A673 (cell line): Measurements from ENCODE around the gene MRPL53. TPM values are rescaled to one million over a fixed set of nuclear protein-coding genes. Genes with fewer than 3 reads are reported as not detected.

Experiments used
- BruUV-seq: library from RNA; stranded (reverse); fragments of 400-500 nt; replicated peaks from 2 replicates; lab custom pipeline; 2021; lab: Mats Ljungman, UMichigan
- CTCF ChIA-PET: fragments of 300-600 bp; sonication (Branson Sonifier 250); formaldehyde crosslinking; loops from one replicate; lab custom pipeline; 2022; ENCODE audit warnings: antibody characterized with exemption; lab: Charles Lee
- POLR2A ChIA-PET: fragments of 300-600 bp; sonication (Branson Sonifier 250); formaldehyde crosslinking; loops from one replicate; lab custom pipeline; 2022; ENCODE audit warnings: antibody characterized with exemption; ENCODE audit not compliant: low non-redundant PET; lab: Charles Lee
- DNase-seq: peaks from one replicate; pipeline ENCODE4 v3.0.0-alpha.2; 2015; ENCODE audit warnings: low spot score
- H3K27ac ChIP-seq: fragments of 200-600 bp; sonication (generic); 2 replicates; pipeline ENCODE4 v1.5.1; 2016; ENCODE audit warnings: mixed run types, low read depth, mild to moderate bottlenecking, mixed read lengths, antibody characterized with exemption, low read length; ENCODE audit not compliant: poor library complexity, severe bottlenecking
- H3K27me3 ChIP-seq: fragments of 200-600 bp; sonication (generic); replicated peaks from 2 replicates; pipeline ENCODE4 v1.6.1; 2017; ENCODE audit warnings: mixed run types, low read depth, mild to moderate bottlenecking, mixed read lengths, antibody characterized with exemption, low read length; ENCODE audit not compliant: insufficient read depth, poor library complexity
- H3K36me3 ChIP-seq: fragments of 200-600 bp; sonication (generic); 2 replicates; pipeline ENCODE4 v1.6.1; 2016; ENCODE audit warnings: mixed run types, mild to moderate bottlenecking, mixed read lengths, antibody characterized with exemption, low read length; ENCODE audit not compliant: insufficient read depth, poor library complexity, severe bottlenecking
- H3K4me1 ChIP-seq: fragments of 200-600 bp; sonication (generic); 2 replicates; pipeline ENCODE4 v1.6.1; 2017; ENCODE audit warnings: mixed run types, mild to moderate bottlenecking, mixed read lengths, antibody characterized with exemption, low read length; ENCODE audit not compliant: insufficient read depth, poor library complexity, severe bottlenecking
- H3K4me3 ChIP-seq: fragments of 200-600 bp; sonication (generic); 2 replicates; pipeline ENCODE4 v1.5.1; 2016; ENCODE audit warnings: low read depth, mixed run types, mild to moderate bottlenecking, mixed read lengths, low read length; ENCODE audit not compliant: poor library complexity, severe bottlenecking
- H3K9me3 ChIP-seq: fragments of 200-600 bp; sonication (generic); 2 replicates; pipeline ENCODE4 v1.6.1; 2016; ENCODE audit warnings: mixed run types, low read depth, mild to moderate bottlenecking, mixed read lengths, antibody characterized with exemption, low read length; ENCODE audit not compliant: poor library complexity, severe bottlenecking
- CTCF ChIP-seq: fragments of 300-800, 200-600 bp; sonication (generic); conservative IDR thresholded peaks from 2 replicates; pipeline ENCODE4 v1.5.1; 2017; ENCODE audit warnings: low read depth, mild to moderate bottlenecking, antibody characterized with exemption, low read length, moderate library complexity, mixed read lengths
- EZH2 ChIP-seq: fragments of 200-600 bp; sonication (generic); IDR thresholded peaks from 2 replicates; pipeline ENCODE4 v1.6.1; 2017; ENCODE audit warnings: borderline replicate concordance, low read depth, mild to moderate bottlenecking, mixed read lengths, antibody characterized with exemption, low read length; ENCODE audit not compliant: poor library complexity, severe bottlenecking
- intact Hi-C: fragments of 100-400 bp; cut with micrococcal nuclease; formaldehyde crosslinking; loops from one replicate; pipeline ENCODE4 v1.10.0; 2022; ENCODE audit not compliant: unreplicated experiment
- total RNA-seq: library from RNA; stranded (reverse); gene quantifications from 2 replicates; pipeline ENCODE4 v1.2.3, GENCODE V29; 2021

MRPL53 gene
- total RNA-seq, 1 experiment from 2014 or later: 104 TPM

- TF ChIP-seq EZH2 (no peak), CTCF (no peak)
- H3K27ac ChIP-seq: no peak overlapping the region
- H3K36me3 ChIP-seq: peaks cover 4% of the 10 kb centered on the region
- H3K9me3 ChIP-seq: no peaks in the 10 kb centered on the region
- no peak overlapping the region for H3K4me3 ChIP-seq
- intact Hi-C loops: no loop called here
- POLR2A ChIA-PET: interaction anchor here (0.5 kb wide), 1 partner anchor 109 kb away, joined by 3 read pairs; no protein-coding TSS in a partner anchor
- CTCF ChIA-PET: no interaction called here
- DNase-seq: no peak
- BruUV-seq: no TSS peak
- peaks cover 31% of the 10 kb centered on the region for H3K27me3 ChIP-seq
- peaks cover 5% of the 10 kb centered on the region for H3K4me1 ChIP-seq
These were observed 27.6 kb upstream of the MRPL53 start for GRCh38 chr2:74499940-74500577.

- DNase-seq: no peak
- TF ChIP-seq EZH2 (peak; percentile 43), CTCF (no peak)
- no TSS peak for BruUV-seq
- peaks cover 5% of the 10 kb centered on the region for H3K4me1 ChIP-seq
- no peaks in the 10 kb centered on the region for H3K36me3 ChIP-seq
- no peaks in the 10 kb centered on the region for H3K9me3 ChIP-seq
- ChIA-PET POLR2A (no interaction called here), CTCF (no interaction called here)
- H3K27ac ChIP-seq: no peak within 1 kb of the TSS
- intact Hi-C loops: no loop called here
- H3K4me3 ChIP-seq: peak within 1 kb of the TSS; percentile 41
- H3K27me3 ChIP-seq: peaks cover 31% of the 10 kb centered on the region
These were observed 26.9 kb upstream of the MRPL53 start, which contains the start of gene LBX2 for GRCh38 chr2:74499267-74499939. LBX2 (minus strand) TSS chr2:74499603; CDS start chr2:74499537, 66 bp downstream.

- TF ChIP-seq EZH2 (peak; percentile 66), CTCF (no peak)
- intact Hi-C loops: no loop called here
- BruUV-seq: no TSS peak
- Histone ChIP-seq H3K27me3 (peaks cover 31% of the 10 kb centered on the region), H3K9me3 (no peaks in the 10 kb centered on the region), H3K4me3 (peak overlapping the region; percentile 41), H3K36me3 (no peaks in the 10 kb centered on the region), H3K27ac (no peak overlapping the region), H3K4me1 (peaks cover 5% of the 10 kb centered on the region)
- DNase-seq: no peak
- ChIA-PET POLR2A (no interaction called here), CTCF (no interaction called here)
These were observed 26.2 kb upstream of the MRPL53 start for GRCh38 chr2:74498500-74499266.
